GM12864 (cell line): ENCODE measurements around the gene DLGAP5.

ENCODE experiments used
- DNase-seq: peaks from one replicate; pipeline ENCODE4 v3.0.0-alpha.2; 2011; ENCODE audit warnings: low read depth
- H3K4me3 ChIP-seq: 2 replicates; pipeline ENCODE4 v1.5.1; 2011; ENCODE audit warnings: mild to moderate bottlenecking, low read depth, low read length, control low read depth
- CTCF ChIP-seq: IDR thresholded peaks from 2 replicates; pipeline ENCODE4 v1.5.1; 2011; ENCODE audit warnings: low read depth, mild to moderate bottlenecking, moderate library complexity, low read length, control low read depth, inconsistent platforms; ENCODE audit errors: missing control alignments

The DLGAP5 gene

GRCh38 chr14:55157080-55157479 is 34.3 kb downstream of the DLGAP5 start:
- no peak overlapping the region for H3K4me3 ChIP-seq
- DNase-seq, result no peak
- TF ChIP-seq CTCF, result no peak

GRCh38 chr14:55153951-55154350 is 37.4 kb downstream of the DLGAP5 start:
- no peak overlapping the region for H3K4me3 ChIP-seq
- TF ChIP-seq CTCF, result no peak
- DNase-seq, result no peak

DNA sequence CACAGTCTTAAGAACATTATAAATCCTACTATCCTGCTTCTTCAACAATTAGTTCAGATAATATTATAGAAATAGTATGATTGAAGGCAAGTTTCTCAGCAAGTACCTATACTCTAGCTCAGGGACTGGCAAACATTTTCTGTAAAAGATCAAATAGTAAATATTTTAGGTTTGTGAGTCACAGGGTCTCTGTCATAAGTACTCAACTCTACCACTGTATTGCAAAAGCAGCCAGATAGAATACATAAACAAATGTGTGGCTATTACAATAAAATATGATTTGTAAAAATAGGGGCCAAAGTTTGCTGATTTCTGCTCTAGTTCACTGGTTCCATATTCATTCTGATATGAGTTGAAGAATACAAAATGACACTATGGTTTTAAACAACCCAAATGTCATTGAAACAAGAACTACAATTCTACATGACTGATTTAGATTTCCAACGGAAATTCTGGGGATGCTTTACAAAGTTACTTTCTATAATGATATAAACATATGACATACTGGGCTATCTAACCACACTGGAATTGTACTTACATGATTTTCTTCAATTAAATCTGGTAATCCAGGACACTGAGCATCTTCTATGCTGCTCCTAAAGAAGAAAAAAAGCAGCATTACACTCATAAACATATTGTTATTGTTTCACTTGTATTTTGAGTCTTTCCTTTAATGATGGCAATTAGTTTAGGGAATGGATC is 39.2 kb downstream of the DLGAP5 start:
- H3K4me3 ChIP-seq, result no peak overlapping the region
- no peak for DNase-seq
- TF ChIP-seq CTCF, result no peak

- H3K4me3 ChIP-seq, result no peak overlapping the region
- no peak for DNase-seq
- no peak for TF ChIP-seq CTCF
Observed at GRCh38 chr14:55151601-55152000, 39.8 kb downstream of the DLGAP5 start.

DNA sequence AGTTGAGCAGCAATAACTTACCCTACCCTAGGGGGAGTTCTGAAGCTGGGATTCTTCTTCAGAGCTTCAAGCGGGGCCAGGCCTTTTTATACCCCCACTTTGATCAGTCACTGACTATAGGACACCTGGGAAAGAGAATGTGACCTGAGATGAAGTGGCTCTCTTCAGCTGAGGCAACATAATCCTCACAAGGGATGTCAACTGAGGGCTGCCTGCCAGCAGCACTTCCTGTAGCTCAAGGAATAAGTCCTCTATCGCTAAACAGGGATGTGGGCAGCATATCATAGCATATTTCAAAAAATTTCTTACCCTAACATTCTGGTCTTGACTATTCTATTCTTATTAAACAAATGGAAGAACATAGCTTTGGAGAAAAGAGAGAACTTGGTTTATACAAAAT is 45.0 kb downstream of the DLGAP5 start:
- DNase-seq, result no peak
- no peak for TF ChIP-seq CTCF

GRCh38 chr14:55142466-55142865 is 48.9 kb downstream of the DLGAP5 start:
- TF ChIP-seq CTCF, result no peak
- DNase-seq, result no peak
- H3K4me3 ChIP-seq, result no peak overlapping the region

More for the DNA sequence above, 45.0 kb downstream of the DLGAP5 start:
- H3K4me3 ChIP-seq, result no peak overlapping the region

GRCh38 chr14:55141825-55142224 is 49.6 kb downstream of the DLGAP5 start:
- TF ChIP-seq CTCF, result no peak

More at GRCh38 chr14:55141825-55142224, 49.6 kb downstream of the DLGAP5 start:
- no peak overlapping the region for H3K4me3 ChIP-seq
- DNase-seq, result no peak
